GM12892 (cell line): ENCODE data around the gene KIAA1958. TPM values are rescaled to one million over a fixed set of nuclear protein-coding genes. Genes with fewer than 3 reads are reported as not detected.

ENCODE experiments used
- DNase-seq: peaks from one replicate; pipeline ENCODE4 v3.0.0; 2011; ENCODE audit not compliant: insufficient read length
- FAIRE-seq: peaks from 2 replicates; lab custom pipeline; 2011; peaks lifted over from hg19 to GRCh38; lab: Jason Lieb, UNC
- POLR2A ChIP-seq: IDR thresholded peaks from 2 replicates; pipeline ENCODE4 v1.6.1; 2011; ENCODE audit warnings: low read depth, low read length, control low read depth
- POLR2AphosphoS5 ChIP-seq: IDR thresholded peaks from 2 replicates; pipeline ENCODE4 v1.6.1; 2011; ENCODE audit warnings: low read depth, low read length, control low read depth
- TAF1 ChIP-seq: IDR thresholded peaks from 2 replicates; pipeline ENCODE4 v1.6.1; 2011; ENCODE audit warnings: low read depth, mild to moderate bottlenecking, control low read depth, low read length, borderline replicate concordance
- polyA plus RNA-seq: library from polyadenylated mRNA; unstranded; fragments of >200 nt; gene quantifications from one replicate; pipeline ENCODE4 v1.2.1, GENCODE V29; 2012; ENCODE audit warnings: missing spikeins, inconsistent platforms; ENCODE audit not compliant: missing spikeins

The KIAA1958 gene, protein sequence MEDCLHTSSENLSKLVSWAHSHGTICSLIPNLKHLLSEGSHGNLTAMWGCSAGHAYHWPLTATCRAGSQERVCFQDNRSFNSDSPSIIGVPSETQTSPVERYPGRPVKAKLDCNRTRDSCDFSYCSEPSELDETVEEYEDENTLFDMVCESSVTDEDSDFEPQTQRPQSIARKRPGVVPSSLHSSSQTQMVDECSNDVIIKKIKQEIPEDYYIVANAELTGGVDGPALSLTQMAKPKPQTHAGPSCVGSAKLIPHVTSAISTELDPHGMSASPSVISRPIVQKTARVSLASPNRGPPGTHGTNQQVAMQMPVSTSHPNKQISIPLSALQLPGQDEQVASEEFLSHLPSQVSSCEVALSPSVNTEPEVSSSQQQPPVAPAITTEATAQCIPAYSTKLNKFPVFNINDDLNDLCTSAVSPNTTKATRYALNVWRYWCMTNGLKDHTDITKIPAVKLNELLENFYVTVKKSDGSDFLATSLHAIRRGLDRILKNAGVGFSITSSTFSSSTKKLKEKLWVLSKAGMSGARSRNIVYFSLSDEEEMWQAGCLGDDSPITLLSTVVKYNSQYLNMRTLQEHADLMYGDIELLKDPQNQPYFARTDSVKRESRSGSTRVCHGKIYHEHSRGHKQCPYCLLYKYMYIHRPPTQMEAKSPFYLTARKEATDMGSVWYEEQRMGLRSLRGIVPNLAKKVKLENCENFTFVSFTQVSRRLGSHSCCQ
- 4.9 TPM for polyA plus RNA-seq

DNA sequence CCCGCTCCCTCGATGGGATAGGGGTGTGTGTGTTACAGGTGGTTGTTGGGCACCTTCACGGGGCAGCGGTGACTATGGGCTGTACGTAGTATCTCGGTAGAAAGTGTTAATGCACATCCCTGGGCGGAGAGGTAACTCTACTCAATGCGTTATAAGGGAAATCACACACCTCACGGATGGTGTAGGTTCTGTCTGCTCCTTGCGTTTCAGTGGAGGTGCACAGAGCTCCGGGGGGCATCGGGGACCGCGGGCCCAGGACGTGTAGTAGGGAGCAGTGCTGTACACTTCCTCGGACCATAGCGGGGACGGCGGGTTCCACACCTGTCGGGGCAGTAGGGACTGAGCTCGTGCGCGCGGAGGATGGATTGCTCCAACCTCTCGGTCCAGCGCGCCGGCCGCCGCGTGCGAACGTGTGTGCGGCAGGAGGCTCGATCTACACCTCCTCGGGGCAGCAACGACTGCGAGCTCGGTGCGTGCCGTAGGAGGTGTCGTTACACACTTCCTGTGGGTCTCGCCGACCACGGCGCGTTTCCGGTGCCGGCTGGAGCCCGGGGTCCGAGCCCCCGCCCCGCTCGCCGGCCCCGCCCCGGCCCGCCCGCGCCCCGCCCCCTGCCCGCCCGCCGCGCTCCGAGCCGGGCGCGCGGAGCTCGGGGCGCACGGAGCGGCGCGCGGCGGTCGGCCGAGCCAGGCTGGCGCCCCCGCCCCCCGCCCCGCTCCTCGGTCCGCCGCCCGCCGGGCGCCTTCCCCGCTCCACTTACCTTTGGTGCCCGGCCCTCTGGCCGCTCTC, at the start of gene KIAA1958:
Gene KIAA1958, plus strand, starts transcription at position 607 of the 787 bp plus-strand sequence. CDS start 87,254 bp downstream, outside the sequence.
- peak; percentile 83 for DNase-seq
- peak; percentile 93 for FAIRE-seq
- peak; percentile 97 for TF ChIP-seq POLR2AphosphoS5
- peak; percentile 89 for TF ChIP-seq TAF1
- peak; percentile 98 for TF ChIP-seq POLR2A

GRCh38 chr9:112437406-112437805, 49.2 kb upstream of the KIAA1958 start:
- FAIRE-seq (no peak), DNase-seq (no peak)
- TF ChIP-seq POLR2A (no peak), POLR2AphosphoS5 (no peak), TAF1 (no peak)

GRCh38 chr9:112439171-112439570, 47.5 kb upstream of the KIAA1958 start:
- no peak for DNase-seq
- no peak for FAIRE-seq
- TF ChIP-seq TAF1: no peak
- TF ChIP-seq POLR2A: no peak
- no peak for TF ChIP-seq POLR2AphosphoS5

GRCh38 chr9:112439825-112440224, 46.8 kb upstream of the KIAA1958 start:
- FAIRE-seq: no peak
- DNase-seq: no peak
- TF ChIP-seq POLR2A (no peak), TAF1 (no peak), POLR2AphosphoS5 (no peak)

GRCh38 chr9:112443200-112443599, 43.4 kb upstream of the KIAA1958 start:
- DNase-seq: no peak
- no peak for TF ChIP-seq POLR2A
- no peak for TF ChIP-seq POLR2AphosphoS5
- TF ChIP-seq TAF1: no peak
- peak; percentile 46 for FAIRE-seq

DNA sequence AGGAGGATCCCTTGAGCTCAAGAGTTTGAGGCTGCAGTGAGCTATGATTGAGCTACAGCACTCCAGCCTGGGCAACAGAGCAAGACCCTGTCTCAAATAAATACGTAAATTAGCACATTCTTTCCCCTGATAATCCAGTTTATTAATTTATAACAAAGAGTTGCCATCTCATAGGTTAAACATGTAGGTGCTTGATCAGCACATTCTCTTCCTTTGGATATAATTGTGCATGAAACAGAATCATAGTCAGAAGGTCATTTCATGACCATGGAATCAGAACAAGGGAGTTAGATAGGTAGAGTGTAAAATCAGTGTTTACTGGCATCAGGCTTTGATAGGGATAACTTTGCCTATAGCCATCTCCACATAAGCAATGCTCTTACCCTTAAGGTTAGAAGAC, 43.0 kb upstream of the KIAA1958 start:
- FAIRE-seq (peak; percentile 36), DNase-seq (no peak)
- no peak for TF ChIP-seq TAF1
- TF ChIP-seq POLR2AphosphoS5: no peak

DNA sequence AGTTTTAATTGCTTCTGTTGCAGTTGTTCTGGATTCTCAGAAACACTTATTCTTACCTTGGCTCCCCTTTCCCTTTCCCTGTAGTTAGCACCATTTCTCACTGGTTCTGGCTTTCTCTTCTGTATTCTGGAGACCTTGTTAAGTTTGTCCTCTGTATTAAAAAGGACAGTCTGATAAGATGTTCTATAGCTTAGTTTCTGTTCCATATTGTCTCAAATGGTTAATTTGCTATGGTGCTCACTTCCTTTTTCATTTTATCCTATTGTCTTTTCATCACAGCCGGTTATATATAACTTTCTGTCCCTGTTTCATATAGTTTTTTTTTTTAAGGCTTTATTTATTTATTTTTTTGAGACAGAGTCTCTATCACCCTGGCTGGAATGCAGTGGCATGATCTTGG, 41.4 kb upstream of the KIAA1958 start:
- no peak for FAIRE-seq
- TF ChIP-seq POLR2AphosphoS5 (no peak), TAF1 (no peak), POLR2A (no peak)
- no peak for DNase-seq

GRCh38 chr9:112446080-112446479, 40.5 kb upstream of the KIAA1958 start:
- no peak for TF ChIP-seq POLR2AphosphoS5
- TF ChIP-seq TAF1: no peak
- no peak for TF ChIP-seq POLR2A
- DNase-seq (no peak), FAIRE-seq (peak; percentile 21)

GRCh38 chr9:112446526-112446925, 40.1 kb upstream of the KIAA1958 start:
- no peak for DNase-seq
- TF ChIP-seq POLR2AphosphoS5: no peak
- no peak for TF ChIP-seq POLR2A
- TF ChIP-seq TAF1: no peak
- FAIRE-seq: no peak

DNA sequence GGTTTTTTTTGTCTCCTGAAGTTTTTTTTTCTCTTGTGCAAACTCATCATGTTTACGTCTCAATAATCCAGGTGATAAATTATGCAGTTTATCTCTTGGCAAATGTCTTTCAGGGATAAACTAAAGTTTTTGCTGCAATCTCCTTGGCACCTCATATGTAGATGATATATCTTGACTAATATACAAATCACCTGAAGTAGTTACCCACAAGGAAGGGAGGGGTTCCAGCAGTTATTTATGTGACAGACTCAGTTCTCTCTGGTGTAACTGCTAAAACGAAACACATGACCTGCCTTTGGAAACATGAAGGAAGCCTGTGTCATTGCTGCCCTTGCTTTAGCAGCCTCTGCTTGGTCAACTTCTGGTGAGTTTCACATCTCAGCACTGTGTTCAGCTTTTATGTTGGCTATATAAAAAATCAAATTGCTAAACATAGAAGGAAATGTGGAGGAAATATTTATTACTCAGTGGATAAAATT, 39.3 kb upstream of the KIAA1958 start:
- DNase-seq (no peak), FAIRE-seq (no peak)
- TF ChIP-seq TAF1 (no peak), POLR2AphosphoS5 (no peak), POLR2A (no peak)

DNA sequence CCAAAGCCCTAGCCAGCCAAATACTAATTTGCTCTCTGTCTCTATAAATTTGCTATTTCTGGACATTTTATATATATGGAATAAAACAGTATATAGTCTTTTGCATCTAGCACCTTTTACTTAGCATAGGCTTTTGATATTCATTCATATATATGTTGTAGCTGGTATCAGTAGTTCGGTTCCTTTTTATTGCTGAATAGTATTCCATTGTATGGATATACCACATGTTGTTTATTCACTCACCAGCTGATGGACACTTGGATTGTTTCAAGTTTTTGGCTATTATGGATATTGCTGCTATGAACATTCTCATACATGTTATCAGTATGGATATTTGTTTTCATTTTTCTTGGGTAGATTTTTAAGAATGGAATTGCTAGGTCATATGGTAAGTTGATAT, 23.8 kb upstream of the KIAA1958 start:
- FAIRE-seq: no peak
- no peak for TF ChIP-seq POLR2A
- TF ChIP-seq TAF1: no peak
- no peak for TF ChIP-seq POLR2AphosphoS5
- DNase-seq: no peak
